Left lung (tissue), 10 donors: ENCODE data around the gene TDRKH. TPM values are rescaled to one million over a fixed set of nuclear protein-coding genes. Genes with fewer than 3 reads are reported as not detected.

ENCODE experiments used
- ATAC-seq: fragments of 200-7000 bp; cut with Tn5 transposase; one replicate; pipeline ENCODE4 v1.9.1; 2020; ENCODE audit warnings: moderate library complexity
- DNase-seq, 4 donors: peaks; one replicate each; pipeline ENCODE4 v3.0.0-alpha.2; 2013 to 2020
- H3K27ac ChIP-seq, 2 donors: fragments of 200-600 bp; sonication (generic) in 1 of 2; one replicate each; pipeline versions ENCODE4 v1.5.0 to v1.8.0; 2020 to 2021
- H3K27me3 ChIP-seq, 2 donors: fragments of 200-600 bp; sonication (generic) in 1 of 2; one replicate each; pipeline versions ENCODE4 v1.5.0 to v1.8.0; 2020 to 2021
- H3K36me3 ChIP-seq, 2 donors: fragments of 200-600 bp; sonication (generic) in 1 of 2; one replicate each; pipeline versions ENCODE4 v1.5.0 to v1.8.0; 2020 to 2021
- H3K4me1 ChIP-seq, 2 donors: fragments of 200-600 bp; one replicate each; pipeline ENCODE4 v1.8.0; 2021
- H3K4me3 ChIP-seq, 2 donors: fragments of 200-600 bp; sonication (generic) in 1 of 2; one replicate each; pipeline versions ENCODE4 v1.5.0 to v1.8.0; 2020 to 2021; ENCODE audit warnings: mild to moderate bottlenecking in 1 of 2
- H3K9me3 ChIP-seq, 2 donors: fragments of 200-600 bp; sonication (generic) in 1 of 2; one replicate each; pipeline versions ENCODE4 v1.5.0 to v1.8.0; 2020 to 2021
- CTCF ChIP-seq, 2 donors: fragments of 200-600 bp; sonication (generic) in 1 of 2; IDR thresholded peaks; one replicate each; pipeline versions ENCODE4 v1.5.0 to v1.8.0; 2021; ENCODE audit warnings: antibody characterized with exemption in 2 of 2
- intact Hi-C, 2 donors: fragments of 100-400 bp; cut with DNase I; formaldehyde crosslinking; loops; one replicate each; pipeline versions ENCODE4 v1.11.2 to v1.14.2; 2022
- polyA plus RNA-seq, 6 donors: library from polyadenylated mRNA; unstranded; fragments of 120-200 nt; gene quantifications; one replicate each; pipeline ENCODE4 v1.2.1, GENCODE V29; 2013; ENCODE audit not compliant: insufficient read length in 6 of 6
- total RNA-seq, 2 donors: library from RNA; stranded (reverse); fragmentation: NEBNext Ultra II Directional; extraction: Animal tissue kit (Norgen Biotek cat#: 25700); gene quantifications; one replicate each; pipeline ENCODE4 v1.2.1, GENCODE V29; 2021
- donor health status: DM: no; HTN: yes; CAD: no.
- donor health status: DM: no; HTN: no; CAD: no.

TDRKH gene
- total and polyA plus RNA-seq, 8 donors = 10.5 to 13.3 (median 11.7) TPM

GRCh38 chr1:151729157-151729965, 60.9 kb downstream of the TDRKH start:
- no peak for TF ChIP-seq CTCF (IDR thresholded peaks at IDR 0.05)
- Histone ChIP-seq H3K4me1 (no peaks in the 10 kb centered on the region), H3K36me3 (no peaks in the 10 kb centered on the region), H3K9me3 (no peaks in the 10 kb centered on the region), H3K4me3 (no peak overlapping the region), H3K27me3 (peaks cover 0 to 43% of the 10 kb centered on the region in 2 donors), H3K27ac (no peak overlapping the region)
- ATAC-seq (no peak), DNase-seq (no peak)
- intact Hi-C loops = no loop called here

- H3K27ac ChIP-seq = no peak overlapping the region
- H3K27me3 ChIP-seq = peaks cover 0 to 49% of the 10 kb centered on the region in 2 donors
- intact Hi-C loops = no loop called here
- H3K9me3 ChIP-seq = no peaks in the 10 kb centered on the region
- H3K4me3 ChIP-seq = no peak overlapping the region
- DNase-seq = no peak
- peak; percentile 57 for ATAC-seq
- no peak for TF ChIP-seq CTCF (IDR thresholded peaks at IDR 0.05)
- no peaks in the 10 kb centered on the region for H3K4me1 ChIP-seq
- no peaks in the 10 kb centered on the region for H3K36me3 ChIP-seq
These were observed 61.9 kb downstream of the TDRKH start for GRCh38 chr1:151728151-151729054.

GRCh38 chr1:151723726-151724370, 66.5 kb downstream of the TDRKH start:
- H3K36me3 ChIP-seq = no peaks in the 10 kb centered on the region
- peaks cover 0 to 86% of the 10 kb centered on the region in 2 donors for H3K27me3 ChIP-seq
- H3K9me3 ChIP-seq = no peaks in the 10 kb centered on the region
- DNase-seq (no peak), ATAC-seq (no peak)
- H3K4me1 ChIP-seq = peaks cover 14 to 22% of the 10 kb centered on the region in 2 donors
- H3K4me3 ChIP-seq = no peak overlapping the region
- H3K27ac ChIP-seq = no peak overlapping the region
- TF ChIP-seq CTCF (IDR thresholded peaks at IDR 0.05) = no peak
- intact Hi-C loops = no loop called here

Other genes starting within 250 kb of the TDRKH start
- gene SNX27, start 178.4 kb downstream of the TDRKH start, total RNA-seq = 10 to 100 TPM; 45.8 to 64.5 TPM
- 10 to 100 TPM; 21.5 to 26.7 (median 23.5) TPM for gene SNX27, start 178.4 kb downstream of the TDRKH start, polyA plus RNA-seq
- not detected for gene CELF3, start 73.7 kb downstream of the TDRKH start, total RNA-seq
- 1 to 10 TPM in 1 of 6 donors, under 1 TPM in 5; 0.72 to 1.4 (median 0.90) TPM for gene CELF3, start 73.7 kb downstream of the TDRKH start, polyA plus RNA-seq
- gene RIIAD1, start 69.0 kb downstream of the TDRKH start, total RNA-seq = 1 to 10 TPM in 1 of 2 donors, not detected in 1; 4.0 TPM
- 1 to 10 TPM in 5 of 6 donors, under 1 TPM in 1; 0.39 to 1.9 (median 1.6) TPM for gene RIIAD1, start 69.0 kb downstream of the TDRKH start, polyA plus RNA-seq
- 10 to 100 TPM; 42.5 to 57.5 TPM for gene MRPL9, start 27.0 kb downstream of the TDRKH start, total RNA-seq
- gene MRPL9, start 27.0 kb downstream of the TDRKH start, polyA plus RNA-seq = 100 to 1,000 TPM; 102 to 132 (median 120) TPM
- gene LINGO4, start 14.9 kb upstream of the TDRKH start, total RNA-seq = under 1 TPM; 0.06 to 0.63 TPM
- gene LINGO4, start 14.9 kb upstream of the TDRKH start, polyA plus RNA-seq = under 1 TPM in 4 of 6 donors, not detected in 2; 0.07 to 0.17 (median 0.12) TPM
- 10 to 100 TPM in 1 of 2 donors, 1 to 10 TPM in 1; 5.4 to 11.8 TPM for gene RORC, start 41.3 kb upstream of the TDRKH start, total RNA-seq
- gene RORC, start 41.3 kb upstream of the TDRKH start, polyA plus RNA-seq = 10 to 100 TPM in 4 of 6 donors, 1 to 10 TPM in 2; 6.5 to 11.0 (median 10.3) TPM
- gene C2CD4D, start 49.3 kb upstream of the TDRKH start, total RNA-seq = under 1 TPM; 0.26 to 0.55 TPM
- under 1 TPM; 0.31 to 0.92 (median 0.53) TPM for gene C2CD4D, start 49.3 kb upstream of the TDRKH start, polyA plus RNA-seq
- gene THEM5, start 63.2 kb upstream of the TDRKH start, total RNA-seq = not detected
- gene THEM5, start 63.2 kb upstream of the TDRKH start, polyA plus RNA-seq = 1 to 10 TPM in 3 of 6 donors, under 1 TPM in 3; 0.67 to 1.2 (median 1.00) TPM
- gene THEM4, start 119.0 kb upstream of the TDRKH start, total RNA-seq = 10 to 100 TPM; 10.6 to 13.7 TPM
- gene THEM4, start 119.0 kb upstream of the TDRKH start, polyA plus RNA-seq = 10 to 100 TPM; 25.5 to 36.8 (median 33.8) TPM
- 1,000 to 10,000 TPM; 1,069 to 1,250 TPM for gene S100A10, start 203.4 kb upstream of the TDRKH start, total RNA-seq
- gene S100A10, start 203.4 kb upstream of the TDRKH start, polyA plus RNA-seq = 100 to 1,000 TPM; 415 to 615 (median 485) TPM
- 100 to 1,000 TPM; 671 to 868 TPM for gene S100A11, start 246.5 kb upstream of the TDRKH start, total RNA-seq
- 100 to 1,000 TPM; 203 to 307 (median 233) TPM for gene S100A11, start 246.5 kb upstream of the TDRKH start, polyA plus RNA-seq